ENCODE data around the gene EXOC3.
"Not testable (repeated sequence)": the region's sequence is repeated elsewhere in the genome, so short reads cannot be mapped to it uniquely, and the experiment has no call there.

Gene EXOC3

DNA sequence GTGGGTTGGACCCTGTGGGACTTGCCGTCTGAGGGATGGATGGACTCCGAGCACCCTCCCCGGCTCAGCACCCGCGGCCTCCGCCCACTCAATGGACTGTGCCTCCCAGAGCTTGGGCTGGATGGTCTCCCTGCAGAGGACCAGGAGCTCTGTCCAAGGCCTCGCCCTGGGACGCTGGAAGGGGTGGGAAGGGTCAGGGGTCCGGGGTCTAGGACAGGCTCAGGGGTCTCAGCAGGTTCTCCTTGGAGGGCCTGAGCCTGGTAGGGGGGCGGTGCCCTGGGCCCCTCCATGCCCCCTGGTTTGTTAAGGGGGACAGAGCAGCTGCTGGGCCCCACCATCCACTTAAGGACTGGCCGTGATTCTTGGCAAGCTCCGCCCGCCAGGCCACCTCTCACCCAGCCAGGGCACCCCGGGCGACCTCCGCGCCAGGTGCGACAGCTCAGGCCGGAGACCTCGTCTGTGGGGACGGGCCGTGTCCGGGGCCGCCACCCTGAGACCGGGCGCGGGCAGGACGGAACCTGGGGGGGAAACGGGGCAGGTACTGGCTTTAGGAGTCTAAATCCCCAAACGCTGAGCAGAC, 29.2 kb downstream of the EXOC3 start:
- no peak overlapping the region for H4K5ac ChIP-seq (ENCODE audit: low read length)
- H3K18ac ChIP-seq (ENCODE audit: low read length): peak overlapping the region; percentile 82
- peak overlapping the region; percentile 77 for H3K4ac ChIP-seq (ENCODE audit: low read depth, low read length)
- H3K27me3 ChIP-seq (ENCODE audit: insufficient read depth, low read length, poor library complexity): peaks cover 17% of the 10 kb centered on the region
- H3K4me2 ChIP-seq (ENCODE audit: low read length): peak overlapping the region; percentile 83
- H3K79me2 ChIP-seq (ENCODE audit: control insufficient read depth, insufficient read depth, low read length): no peaks in the 10 kb centered on the region
- no CpG with 5 or more reads among the region's 30 CpGs for WGBS (ENCODE audit: extremely low coverage, insufficient coverage, low lambda C conversion rate)
- H2BK120ac ChIP-seq (ENCODE audit: low read depth, low read length): no peak overlapping the region
- no peak for DNase-seq
- no peak overlapping the region for H3K23ac ChIP-seq (ENCODE audit: low read length)
- no peak overlapping the region for H2AK5ac ChIP-seq (ENCODE audit: low read length)
- no peak overlapping the region for H3K27ac ChIP-seq (ENCODE audit: low read depth, low read length)
- no peak overlapping the region for H2BK15ac ChIP-seq (replicated peaks; ENCODE audit: low read depth)
- peak overlapping the region; percentile 93 for H3K56ac ChIP-seq (ENCODE audit: low read length)
- no peak overlapping the region for H2BK5ac ChIP-seq (ENCODE audit: low read length)
- no peaks in the 10 kb centered on the region for H3K4me1 ChIP-seq (ENCODE audit: control insufficient read depth, low read depth, low read length)
- H3K9ac ChIP-seq (ENCODE audit: low read length): peak overlapping the region; percentile 89
- no peak overlapping the region for H4K8ac ChIP-seq (ENCODE audit: low read depth, low read length)
- H3K4me3 ChIP-seq (ENCODE audit: low read length): peak overlapping the region; percentile 64
- H3K79me1 ChIP-seq (ENCODE audit: low read length): no peaks in the 10 kb centered on the region
- H3K36me3 ChIP-seq (ENCODE audit: control insufficient read depth, insufficient read depth, low read length): no peaks in the 10 kb centered on the region

DNA sequence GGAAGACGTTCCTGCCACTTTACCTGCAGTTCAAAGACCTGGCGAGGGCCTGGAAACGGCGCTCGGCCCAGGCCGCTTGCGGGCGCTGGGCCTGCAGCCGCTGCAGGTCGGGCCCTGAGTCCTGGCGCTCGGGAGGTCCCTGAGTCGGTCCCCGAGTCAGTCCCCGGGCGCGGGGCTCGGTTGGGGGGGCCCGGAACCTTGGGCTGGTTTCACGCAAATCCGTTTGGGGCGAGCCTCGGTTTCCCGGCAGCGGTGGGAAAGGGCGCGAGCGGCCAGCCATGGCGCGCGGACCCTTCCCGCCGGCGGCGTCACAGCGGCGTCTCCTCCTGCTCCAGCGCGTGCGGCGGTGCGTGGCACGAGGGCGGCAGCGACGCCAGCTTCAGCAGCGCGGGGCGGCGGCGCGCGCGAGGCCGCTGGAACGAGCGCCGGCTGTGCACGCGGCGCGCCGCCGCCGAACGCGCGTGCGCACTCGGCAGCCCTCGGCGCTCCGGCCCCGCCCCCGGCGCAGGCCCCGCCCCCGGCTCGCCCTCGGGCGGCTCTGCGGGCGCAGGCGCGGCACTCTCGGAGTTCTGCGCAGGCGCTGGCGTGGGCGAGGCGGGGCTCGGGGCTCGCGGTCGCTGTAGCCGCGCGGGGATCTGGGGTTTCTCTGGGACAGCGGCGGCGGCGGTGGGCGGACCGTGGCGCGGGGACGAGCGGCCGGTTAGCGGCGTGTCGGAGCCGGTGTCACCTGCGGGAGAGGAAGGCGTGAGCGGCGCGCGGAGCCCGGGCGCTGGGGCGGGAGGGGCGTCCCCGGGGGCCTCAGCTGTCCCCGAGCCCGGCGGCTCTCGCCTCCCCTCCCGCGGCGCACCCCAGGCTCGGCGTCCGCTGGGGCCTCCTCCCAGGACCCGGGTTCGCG, 29.9 kb downstream of the EXOC3 start:
- Histone ChIP-seq H3K79me1 (ENCODE audit: low read length) (no peaks in the 10 kb centered on the region), H4K8ac (ENCODE audit: low read depth, low read length) (no peak overlapping the region), H3K4me1 (ENCODE audit: control insufficient read depth, low read depth, low read length) (no peaks in the 10 kb centered on the region), H3K9ac (ENCODE audit: low read length) (peak overlapping the region; percentile 89), H2AK5ac (ENCODE audit: low read length) (no peak overlapping the region), H3K27ac (ENCODE audit: low read depth, low read length) (no peak overlapping the region), H3K79me2 (ENCODE audit: control insufficient read depth, insufficient read depth, low read length) (no peaks in the 10 kb centered on the region), H3K36me3 (ENCODE audit: control insufficient read depth, insufficient read depth, low read length) (no peaks in the 10 kb centered on the region), H3K4me3 (ENCODE audit: low read length) (peak overlapping the region; percentile 64), H3K27me3 (ENCODE audit: insufficient read depth, low read length, poor library complexity) (peaks cover 17% of the 10 kb centered on the region), H3K18ac (ENCODE audit: low read length) (peak overlapping the region; percentile 82), H2BK120ac (ENCODE audit: low read depth, low read length) (no peak overlapping the region), H2BK15ac (replicated peaks; ENCODE audit: low read depth) (no peak overlapping the region), H3K4me2 (ENCODE audit: low read length) (peak overlapping the region; percentile 95), H3K56ac (ENCODE audit: low read length) (peak overlapping the region; percentile 93), H3K4ac (ENCODE audit: low read depth, low read length) (peak overlapping the region; percentile 77), H4K5ac (ENCODE audit: low read length) (no peak overlapping the region), H2BK5ac (ENCODE audit: low read length) (no peak overlapping the region), H3K23ac (ENCODE audit: low read length) (no peak overlapping the region)
- DNase-seq: peak; percentile 86
- WGBS (ENCODE audit: extremely low coverage, insufficient coverage, low lambda C conversion rate): no CpG with 5 or more reads among the region's 137 CpGs

DNA sequence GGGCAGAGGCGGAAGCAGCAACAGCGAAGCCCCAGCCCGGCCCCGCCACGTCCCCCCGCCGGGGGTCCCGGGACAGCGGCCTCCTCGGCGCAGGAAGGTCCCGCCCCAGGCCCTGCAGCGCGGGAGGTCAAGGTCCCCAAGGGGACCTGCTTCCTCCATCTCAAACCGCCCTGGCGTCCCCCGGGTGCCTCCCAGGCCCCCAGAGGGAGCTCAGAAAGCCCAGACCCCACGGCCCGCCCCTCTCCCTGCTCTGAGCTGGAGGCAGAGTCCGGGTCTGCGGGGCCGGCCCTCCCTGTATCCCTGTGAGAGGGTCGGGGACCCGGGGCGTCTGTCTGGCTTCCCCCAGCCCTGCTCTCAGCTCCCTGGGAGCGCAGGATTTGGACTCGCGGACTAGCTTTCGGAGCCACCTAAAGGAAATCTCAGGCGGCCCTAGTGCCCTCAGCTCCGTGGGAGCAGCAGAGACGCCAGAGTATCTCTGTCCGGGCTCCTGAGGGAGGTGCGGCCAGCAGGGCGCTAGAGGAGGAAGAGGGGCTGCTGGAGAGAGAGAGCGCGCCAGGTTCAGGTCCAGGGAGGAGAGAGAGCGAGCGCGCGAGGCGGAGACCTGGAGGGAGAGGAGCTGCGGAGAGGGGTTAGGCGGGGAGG, 30.7 kb downstream of the EXOC3 start:
- no peak overlapping the region for H2BK15ac ChIP-seq (replicated peaks; ENCODE audit: low read depth)
- H3K4me2 ChIP-seq (ENCODE audit: low read length): peak overlapping the region; percentile 95
- H4K5ac ChIP-seq (ENCODE audit: low read length): no peak overlapping the region
- no peak overlapping the region for H3K27ac ChIP-seq (ENCODE audit: low read depth, low read length)
- peak overlapping the region; percentile 6 for H3K23ac ChIP-seq (ENCODE audit: low read length)
- H2BK120ac ChIP-seq (ENCODE audit: low read depth, low read length): no peak overlapping the region
- peak overlapping the region; percentile 81 for H3K9ac ChIP-seq (ENCODE audit: low read length)
- peak; percentile 82 for DNase-seq
- no peaks in the 10 kb centered on the region for H3K4me1 ChIP-seq (ENCODE audit: control insufficient read depth, low read depth, low read length)
- no peak overlapping the region for H3K4ac ChIP-seq (ENCODE audit: low read depth, low read length)
- no peak overlapping the region for H4K8ac ChIP-seq (ENCODE audit: low read depth, low read length)
- H3K79me1 ChIP-seq (ENCODE audit: low read length): no peaks in the 10 kb centered on the region
- no peaks in the 10 kb centered on the region for H3K36me3 ChIP-seq (ENCODE audit: control insufficient read depth, insufficient read depth, low read length)
- no peak overlapping the region for H3K18ac ChIP-seq (ENCODE audit: low read length)
- H3K4me3 ChIP-seq (ENCODE audit: low read length): peak overlapping the region; percentile 60
- H3K27me3 ChIP-seq (ENCODE audit: insufficient read depth, low read length, poor library complexity): peaks cover 17% of the 10 kb centered on the region
- H2AK5ac ChIP-seq (ENCODE audit: low read length): no peak overlapping the region
- no CpG with 5 or more reads among the region's 44 CpGs for WGBS (ENCODE audit: extremely low coverage, insufficient coverage, low lambda C conversion rate)
- no peaks in the 10 kb centered on the region for H3K79me2 ChIP-seq (ENCODE audit: control insufficient read depth, insufficient read depth, low read length)
- peak overlapping the region; percentile 90 for H3K56ac ChIP-seq (ENCODE audit: low read length)
- H2BK5ac ChIP-seq (ENCODE audit: low read length): no peak overlapping the region

DNA sequence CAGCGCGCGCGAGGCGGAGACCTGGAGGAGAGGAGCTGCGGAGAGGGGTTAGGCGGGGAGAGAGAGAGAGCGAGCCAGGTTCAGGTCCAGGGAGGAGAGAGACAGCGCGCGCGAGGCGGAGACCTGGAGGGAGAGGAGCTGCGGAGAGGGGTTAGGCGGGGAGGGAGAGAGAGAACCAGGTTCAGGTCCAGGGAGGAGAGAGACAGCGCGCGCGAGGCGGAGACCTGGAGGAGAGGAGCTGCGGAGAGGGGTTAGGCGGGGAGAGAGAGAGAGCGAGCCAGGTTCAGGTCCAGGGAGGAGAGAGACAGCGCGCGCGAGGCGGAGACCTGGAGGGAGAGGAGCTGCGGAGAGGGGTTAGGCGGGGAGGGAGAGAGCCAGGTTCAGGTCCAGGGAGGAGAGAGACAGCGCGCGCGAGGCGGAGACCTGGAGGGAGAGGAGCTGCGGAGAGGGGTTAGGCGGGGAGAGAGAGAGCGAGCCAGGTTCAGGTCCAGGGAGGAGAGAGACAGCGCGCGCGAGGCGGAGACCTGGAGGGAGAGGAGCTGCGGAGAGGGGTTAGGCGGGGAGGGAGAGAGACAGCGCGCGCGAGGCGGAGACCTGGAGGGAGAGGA, 31.4 kb downstream of the EXOC3 start:
- H3K27ac ChIP-seq (ENCODE audit: low read depth, low read length); H3K23ac ChIP-seq (ENCODE audit: low read length); H4K8ac ChIP-seq (ENCODE audit: low read depth, low read length); H3K4me1 ChIP-seq (ENCODE audit: control insufficient read depth, low read depth, low read length); H2BK15ac ChIP-seq (replicated peaks; ENCODE audit: low read depth); H3K18ac ChIP-seq (ENCODE audit: low read length); H3K79me1 ChIP-seq (ENCODE audit: low read length); H4K5ac ChIP-seq (ENCODE audit: low read length); H3K4ac ChIP-seq (ENCODE audit: low read depth, low read length); H2AK5ac ChIP-seq (ENCODE audit: low read length); H3K79me2 ChIP-seq (ENCODE audit: control insufficient read depth, insufficient read depth, low read length); H2BK120ac ChIP-seq (ENCODE audit: low read depth, low read length); H2BK5ac ChIP-seq (ENCODE audit: low read length); H3K4me3 ChIP-seq (ENCODE audit: low read length); H3K36me3 ChIP-seq (ENCODE audit: control insufficient read depth, insufficient read depth, low read length); H3K4me2 ChIP-seq (ENCODE audit: low read length): not testable (repeated sequence)
- peak overlapping the region; percentile 90 for H3K56ac ChIP-seq (ENCODE audit: low read length)
- peaks cover 17% of the 10 kb centered on the region for H3K27me3 ChIP-seq (ENCODE audit: insufficient read depth, low read length, poor library complexity)
- H3K9ac ChIP-seq (ENCODE audit: low read length): peak overlapping the region; percentile 45
- DNase-seq: peak; percentile 42
- no CpG with 5 or more reads among the region's 50 CpGs for WGBS (ENCODE audit: extremely low coverage, insufficient coverage, low lambda C conversion rate)

DNA sequence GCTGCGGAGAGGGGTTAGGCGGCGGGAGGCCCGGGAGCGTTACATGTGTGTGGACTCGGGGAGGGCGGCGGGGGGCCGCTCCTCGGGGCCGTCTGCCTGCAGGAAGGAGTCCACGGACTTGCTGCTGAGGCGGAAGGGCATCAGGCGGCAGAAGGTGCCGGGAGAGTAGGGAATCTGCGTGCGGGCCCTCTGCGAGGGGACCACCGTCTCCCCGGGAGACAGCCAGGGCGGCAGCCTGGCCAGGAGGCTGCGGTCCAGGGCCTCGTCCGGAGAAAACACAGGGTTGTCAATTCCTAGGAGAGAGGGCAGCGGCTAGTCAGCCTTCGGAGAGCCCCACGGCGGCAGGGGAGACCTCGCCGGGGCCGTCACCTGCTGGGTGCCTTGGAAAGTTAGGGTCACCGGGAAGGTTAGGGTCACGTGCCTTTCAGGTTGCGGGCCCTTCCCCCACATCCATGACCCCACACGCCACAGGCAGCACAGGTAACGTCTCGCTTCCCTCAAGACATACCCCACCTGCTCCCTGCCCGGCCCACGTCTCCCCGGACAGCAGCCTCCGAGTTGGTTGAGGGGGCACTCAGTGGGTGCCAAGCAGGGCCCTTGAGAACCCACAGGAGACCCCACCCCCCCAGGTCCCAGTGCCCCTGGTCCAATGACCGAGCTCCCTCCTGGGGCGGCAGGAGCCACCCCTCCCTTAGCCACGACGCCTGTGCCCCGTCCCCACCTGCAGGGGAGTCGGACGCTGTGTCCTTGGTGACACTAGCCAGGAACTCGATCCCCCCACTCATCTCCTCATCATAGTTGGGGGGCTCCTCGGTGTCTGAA, 32.1 kb downstream of the EXOC3 start:
- no peaks in the 10 kb centered on the region for H3K4me1 ChIP-seq (ENCODE audit: control insufficient read depth, low read depth, low read length)
- H2BK5ac ChIP-seq (ENCODE audit: low read length): no peak overlapping the region
- H4K5ac ChIP-seq (ENCODE audit: low read length): no peak overlapping the region
- H2BK120ac ChIP-seq (ENCODE audit: low read depth, low read length): no peak overlapping the region
- H4K8ac ChIP-seq (ENCODE audit: low read depth, low read length): no peak overlapping the region
- no peaks in the 10 kb centered on the region for H3K79me2 ChIP-seq (ENCODE audit: control insufficient read depth, insufficient read depth, low read length)
- peaks cover 17% of the 10 kb centered on the region for H3K27me3 ChIP-seq (ENCODE audit: insufficient read depth, low read length, poor library complexity)
- H3K56ac ChIP-seq (ENCODE audit: low read length): peak overlapping the region; percentile 64
- H3K36me3 ChIP-seq (ENCODE audit: control insufficient read depth, insufficient read depth, low read length): no peaks in the 10 kb centered on the region
- peak overlapping the region; percentile 45 for H3K9ac ChIP-seq (ENCODE audit: low read length)
- no peak for DNase-seq
- H3K4me2 ChIP-seq (ENCODE audit: low read length): peak overlapping the region; percentile 44
- H3K4me3 ChIP-seq (ENCODE audit: low read length): no peak overlapping the region
- H2AK5ac ChIP-seq (ENCODE audit: low read length): no peak overlapping the region
- no peak overlapping the region for H3K27ac ChIP-seq (ENCODE audit: low read depth, low read length)
- H3K18ac ChIP-seq (ENCODE audit: low read length): no peak overlapping the region
- no CpG with 5 or more reads among the region's 50 CpGs for WGBS (ENCODE audit: extremely low coverage, insufficient coverage, low lambda C conversion rate)
- no peak overlapping the region for H3K4ac ChIP-seq (ENCODE audit: low read depth, low read length)
- H3K79me1 ChIP-seq (ENCODE audit: low read length): no peaks in the 10 kb centered on the region
- H2BK15ac ChIP-seq (replicated peaks; ENCODE audit: low read depth): no peak overlapping the region
- no peak overlapping the region for H3K23ac ChIP-seq (ENCODE audit: low read length)

All from mesendoderm (in vitro differentiated cells).